HG03108 (cell line): ENCODE measurements around the gene NOCT.
"Not testable (repeated sequence)": the region's sequence is repeated elsewhere in the genome, so short reads cannot be mapped to it uniquely, and the experiment has no call there.

Experiments
- ATAC-seq: cut with Tn5 transposase; IDR thresholded peaks from one replicate; pipeline ENCODE4 v1.9.1; 2021; ENCODE audit warnings: moderate library complexity; ENCODE audit not compliant: unreplicated experiment

Gene NOCT

DNA sequence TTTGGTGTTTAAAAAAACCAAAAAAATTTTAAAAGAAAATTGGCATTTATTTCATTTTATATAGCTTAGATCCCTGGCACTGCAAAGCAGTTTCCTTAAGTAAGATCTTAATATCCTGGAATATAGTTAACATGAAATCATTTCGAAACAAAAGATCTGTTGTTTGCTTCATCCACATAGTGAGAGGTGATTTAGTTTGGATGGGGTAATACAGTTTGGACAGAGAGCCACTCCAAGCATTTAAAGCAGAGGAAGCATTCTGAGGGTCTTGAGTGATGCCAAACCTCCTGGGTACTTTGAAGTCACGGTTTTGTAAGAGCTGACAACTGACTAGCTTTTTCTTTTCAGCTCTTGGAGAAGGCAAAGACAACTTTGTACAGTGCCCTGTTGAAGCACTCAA lies 28.7 kb downstream of the NOCT start:
- no peak for ATAC-seq

DNA sequence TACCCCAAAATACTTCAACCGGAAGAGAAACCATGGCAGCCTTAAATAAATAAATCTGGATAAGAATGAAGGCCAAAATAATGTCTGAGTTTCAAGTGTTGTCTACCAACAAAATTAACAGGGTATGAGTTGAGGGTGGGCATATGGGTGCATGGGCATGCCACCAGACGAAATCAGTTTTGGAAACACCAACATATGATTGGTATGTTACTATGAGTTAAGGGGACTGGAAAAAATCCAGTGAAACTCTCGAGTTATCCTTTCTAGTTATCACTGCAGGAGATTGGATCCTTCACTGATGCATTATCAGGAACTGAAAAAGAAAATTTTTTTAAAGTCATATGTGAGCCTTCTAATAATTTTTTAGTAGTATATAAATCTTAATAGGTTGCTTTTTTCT lies 32.4 kb downstream of the NOCT start:
- ATAC-seq, result no peak

GRCh38 chr4:139050446-139050845 lies 34.9 kb downstream of the NOCT start:
- ATAC-seq, result no peak

GRCh38 chr4:139053909-139054308 lies 38.3 kb downstream of the NOCT start:
- ATAC-seq, result no peak

DNA sequence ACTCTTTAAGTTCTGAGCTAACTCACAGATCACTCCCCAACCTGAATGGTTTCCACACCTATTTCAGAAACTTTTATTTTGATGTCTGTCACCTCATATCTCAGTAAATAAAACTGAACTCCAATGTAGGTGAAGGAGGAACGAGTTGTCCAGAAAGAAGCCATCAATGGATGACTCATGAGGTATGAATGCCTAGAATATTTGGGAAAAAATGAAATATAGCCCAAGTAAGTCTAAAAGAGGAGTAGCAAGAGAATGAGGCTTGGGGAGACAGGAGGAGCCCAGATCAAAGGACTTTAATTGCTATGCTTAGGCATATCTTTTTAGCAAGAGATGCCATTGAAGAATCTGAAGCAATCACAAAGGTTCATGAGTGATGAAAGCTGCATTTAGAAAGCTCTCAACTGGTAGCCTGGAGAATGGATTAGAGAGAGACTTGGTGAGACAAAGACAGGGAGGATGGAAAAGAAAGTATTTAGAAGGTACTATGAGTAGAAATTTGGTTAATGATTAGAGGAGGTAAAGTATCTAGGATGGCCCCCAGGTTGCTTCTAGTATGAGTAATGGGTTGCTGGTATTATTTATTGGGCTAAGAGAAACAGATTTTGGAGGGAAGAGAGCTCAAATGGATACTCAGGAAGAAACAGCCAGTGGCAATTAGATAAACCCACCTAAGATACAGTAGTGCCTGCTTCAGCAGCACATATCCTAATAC lies 39.4 kb downstream of the NOCT start:
- no peak for ATAC-seq

GRCh38 chr4:139059026-139059425 lies 43.4 kb downstream of the NOCT start:
- ATAC-seq, result not testable (repeated sequence)

- ATAC-seq, result no peak
Observed at GRCh38 chr4:139060591-139060990, 45.0 kb downstream of the NOCT start.

GRCh38 chr4:139076016-139076744 lies 60.6 kb downstream of the NOCT start:
- no peak for ATAC-seq

DNA sequence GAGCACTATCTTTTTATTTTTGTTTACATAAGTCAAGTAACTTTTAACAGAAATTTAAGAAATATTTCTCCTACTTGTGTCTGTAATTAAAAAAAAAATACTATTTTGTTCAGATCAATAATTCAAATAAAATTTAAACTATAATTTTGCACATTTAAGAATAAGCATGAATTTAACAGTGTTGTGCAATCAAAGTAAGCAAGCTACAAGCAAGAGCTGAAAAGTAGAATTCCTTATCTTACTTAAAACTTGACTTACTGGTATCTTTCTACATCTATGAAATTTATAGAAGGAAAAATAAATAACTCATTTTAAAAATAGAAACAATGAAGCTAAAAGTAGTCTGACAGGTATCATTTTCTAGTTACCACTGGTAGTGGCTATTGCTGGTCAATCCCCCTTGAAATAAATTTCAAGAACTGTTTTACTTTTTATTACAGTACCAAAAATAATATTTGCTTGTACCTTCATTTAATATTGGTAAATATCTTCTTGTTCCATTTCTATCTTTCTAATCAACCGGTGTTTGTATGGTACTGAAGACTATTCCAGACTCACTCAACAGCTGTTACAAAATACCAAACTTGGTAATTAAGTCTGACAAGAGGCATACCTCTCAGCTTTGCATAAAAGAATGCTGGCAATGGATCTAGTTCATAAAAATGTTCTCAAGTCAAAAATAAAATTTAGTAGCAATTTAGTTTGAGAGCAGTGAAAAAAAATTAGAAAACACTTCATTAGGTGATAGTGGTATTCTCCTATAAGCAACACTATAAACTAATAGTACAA lies 62.2 kb downstream of the NOCT start:
- no peak for ATAC-seq

- no peak for ATAC-seq
Observed at GRCh38 chr4:139078926-139079325, 63.3 kb downstream of the NOCT start.

- peak; percentile 89 for ATAC-seq
Observed at GRCh38 chr4:139082750-139083606, 67.4 kb downstream of the NOCT start.

DNA sequence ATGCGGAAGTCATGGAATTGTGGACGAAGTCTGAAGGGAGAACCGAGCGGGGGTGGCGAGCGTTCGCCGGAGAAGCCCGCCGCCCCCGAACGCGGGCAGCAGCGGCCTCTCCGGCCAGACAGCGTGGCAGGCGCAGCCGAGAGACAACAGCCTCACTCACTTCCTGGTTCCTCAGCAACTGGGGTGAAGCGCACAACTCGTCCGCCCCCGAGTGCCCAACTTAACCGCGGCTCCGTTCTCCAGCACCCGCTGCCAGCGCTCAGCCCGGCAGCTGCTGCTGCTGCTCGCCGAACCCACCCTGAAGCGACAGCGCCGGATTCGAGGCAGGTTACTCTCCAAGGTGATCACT lies 68.0 kb downstream of the NOCT start:
- peak; percentile 26 for ATAC-seq

- peak; percentile 52 for ATAC-seq
Observed at GRCh38 chr4:139083956-139084803, 68.6 kb downstream of the NOCT start.

GRCh38 chr4:139084804-139085093 lies 69.2 kb downstream of the NOCT start:
- no peak for ATAC-seq

- no peak for ATAC-seq
Observed at GRCh38 chr4:139085141-139085540, 69.6 kb downstream of the NOCT start.

DNA sequence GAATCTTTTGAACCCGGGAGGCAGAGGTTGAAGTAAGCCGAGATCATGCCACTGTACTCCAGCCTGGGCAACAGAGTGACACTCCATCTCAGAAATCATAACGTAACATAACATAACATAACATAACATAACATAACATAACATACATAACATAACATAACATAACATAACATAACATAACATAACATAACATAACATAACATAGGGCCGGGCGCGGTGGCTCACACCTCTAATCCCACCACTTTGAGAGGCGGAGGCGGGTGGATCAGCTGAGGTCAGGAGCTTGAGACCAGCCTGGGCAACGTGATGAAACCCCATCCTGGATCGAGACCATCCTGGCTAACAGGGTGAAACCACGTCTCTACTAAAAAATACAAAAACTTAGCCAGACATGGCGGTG lies 76.7 kb downstream of the NOCT start:
- no peak for ATAC-seq
